Liver (tissue), 9 donors: ENCODE measurements around the gene CREM. TPM values are rescaled to one million over a fixed set of nuclear protein-coding genes. Genes with fewer than 3 reads are reported as not detected.

ENCODE experiments used
- DNase-seq: peaks from one replicate; pipeline ENCODE4 v3.0.0-alpha.2; 2017; ENCODE audit warnings: low spot score
- H3K27ac ChIP-seq, 2 donors: one replicate each; pipeline ENCODE4 v1.7.0; 2013; ENCODE audit warnings: inconsistent platforms in 2 of 2, low read length in 2 of 2, control low read depth in 1 of 2, low read depth in 1 of 2, mild to moderate bottlenecking in 1 of 2
- H3K27me3 ChIP-seq, 4 donors: one replicate each; pipeline versions ENCODE4 v1.6.1 to v1.7.0; 2013; ENCODE audit warnings: low read length in 3 of 4, inconsistent platforms in 1 of 4, mild to moderate bottlenecking in 1 of 4, moderate library complexity in 1 of 4; ENCODE audit not compliant: control insufficient read depth in 4 of 4, insufficient read depth in 4 of 4
- H3K36me3 ChIP-seq, 4 donors: one replicate each; pipeline versions ENCODE4 v1.6.1 to v1.7.0; 2013; ENCODE audit warnings: low read length in 3 of 4, mild to moderate bottlenecking in 3 of 4, low read depth in 1 of 4, moderate library complexity in 1 of 4; ENCODE audit not compliant: control insufficient read depth in 4 of 4, insufficient read depth in 3 of 4
- H3K4me1 ChIP-seq, 4 donors: one replicate each; pipeline versions ENCODE4 v1.6.1 to v1.7.0; 2013; ENCODE audit warnings: low read length in 3 of 4, mild to moderate bottlenecking in 3 of 4, moderate library complexity in 1 of 4; ENCODE audit not compliant: control insufficient read depth in 4 of 4, insufficient read depth in 4 of 4
- H3K4me3 ChIP-seq, 3 donors: one replicate each; pipeline versions ENCODE4 v1.6.1 to v1.7.0; 2013; ENCODE audit warnings: low read length in 3 of 3, control low read depth in 1 of 3, low read depth in 1 of 3, mild to moderate bottlenecking in 1 of 3
- H3K9ac ChIP-seq, 2 donors: one replicate each; pipeline ENCODE4 v1.7.0; 2013; ENCODE audit warnings: low read length in 2 of 2, mild to moderate bottlenecking in 2 of 2, moderate library complexity in 2 of 2, control low read depth in 1 of 2, low read depth in 1 of 2
- H3K9me3 ChIP-seq, 4 donors: one replicate each; pipeline versions ENCODE4 v1.6.1 to v1.7.0; 2013; ENCODE audit warnings: low read length in 3 of 4; ENCODE audit not compliant: control insufficient read depth in 4 of 4
- ATF3 ChIP-seq: IDR thresholded peaks from 2 replicates; pipeline ENCODE4 v1.6.1; 2016; ENCODE audit warnings: antibody characterized with exemption
- CTCF ChIP-seq: fragments of 150-350 bp; IDR thresholded peaks from 2 replicates; pipeline ENCODE4 v1.5.1; 2017; ENCODE audit warnings: improper control_type of control experiment, low read depth, low read length; ENCODE audit not compliant: missing input control
- EGR1 ChIP-seq, 2 donors: IDR thresholded peaks; 2 replicates each; pipeline ENCODE4 v1.6.1; 2016 to 2018; ENCODE audit warnings: antibody characterized with exemption in 2 of 2, low read depth in 2 of 2
- FOXA1 ChIP-seq: IDR thresholded peaks from 2 replicates; pipeline ENCODE4 v1.6.1; 2016; ENCODE audit warnings: antibody characterized with exemption
- FOXA2 ChIP-seq: IDR thresholded peaks from 2 replicates; pipeline ENCODE4 v1.6.1; 2016; ENCODE audit warnings: antibody characterized with exemption
- GABPA ChIP-seq, 2 donors: IDR thresholded peaks in 1 of 2; conservative IDR thresholded peaks in 1 of 2; 2 replicates each; pipeline ENCODE4 v1.6.1; 2016; ENCODE audit warnings: antibody characterized with exemption in 2 of 2, mild to moderate bottlenecking in 1 of 2, moderate library complexity in 1 of 2
- HNF4A ChIP-seq, 2 donors: conservative IDR thresholded peaks; 2 replicates each; pipeline ENCODE4 v1.6.1; 2016; ENCODE audit warnings: antibody characterized with exemption in 2 of 2, mild to moderate bottlenecking in 2 of 2
- HNF4G ChIP-seq: IDR thresholded peaks from 2 replicates; pipeline ENCODE4 v1.6.1; 2016; ENCODE audit warnings: antibody characterized with exemption
- JUND ChIP-seq, 2 donors: IDR thresholded peaks; 2 replicates each; pipeline ENCODE4 v1.6.1; 2016; ENCODE audit warnings: antibody characterized with exemption in 2 of 2
- MAX ChIP-seq: IDR thresholded peaks from 2 replicates; pipeline ENCODE4 v1.6.1; 2016; ENCODE audit warnings: antibody characterized with exemption
- NR2F2 ChIP-seq: IDR thresholded peaks from 2 replicates; pipeline ENCODE4 v1.6.1; 2016; ENCODE audit warnings: antibody characterized with exemption
- RAD21 ChIP-seq, 2 donors: IDR thresholded peaks; 2 replicates each; pipeline ENCODE4 v1.6.1; 2016; ENCODE audit warnings: antibody characterized with exemption in 2 of 2, mild to moderate bottlenecking in 2 of 2
- REST ChIP-seq: IDR thresholded peaks from 2 replicates; pipeline ENCODE4 v1.6.1; 2016; ENCODE audit warnings: antibody characterized with exemption, mild to moderate bottlenecking
- RXRA ChIP-seq, 2 donors: IDR thresholded peaks; 2 replicates each; pipeline ENCODE4 v1.6.1; 2017 to 2018; ENCODE audit warnings: antibody characterized with exemption in 2 of 2, mild to moderate bottlenecking in 1 of 2
- SP1 ChIP-seq: IDR thresholded peaks from 2 replicates; pipeline ENCODE4 v1.6.1; 2018; ENCODE audit warnings: antibody characterized with exemption, mild to moderate bottlenecking
- TAF1 ChIP-seq: conservative IDR thresholded peaks from 2 replicates; pipeline ENCODE4 v1.6.1; 2016; ENCODE audit warnings: antibody characterized with exemption, mild to moderate bottlenecking
- YY1 ChIP-seq: IDR thresholded peaks from 2 replicates; pipeline ENCODE4 v1.6.1; 2016; ENCODE audit warnings: antibody characterized with exemption, mild to moderate bottlenecking
- ZBTB33 ChIP-seq: IDR thresholded peaks from 2 replicates; pipeline ENCODE4 v1.6.1; 2016; ENCODE audit warnings: antibody characterized with exemption
- WGBS: extraction: QIAGEN DNeasy Blood & Tissue Kit; methylation state at CpG from one replicate; pipeline ENCODE4 v1.1.7; 2013; 5-methylcytosine and 5-hydroxymethylcytosine counted together
- polyA plus RNA-seq, 2 donors: library from polyadenylated mRNA; stranded (reverse) in 1 of 2; unstranded in 1 of 2; fragments of 200-250 nt in 1 of 2; fragments of >200 nt in 1 of 2; fragmentation: Nextera tagmentation in 1 of 2; extraction: Ambion mirVana in 1 of 2; gene quantifications; one replicate each; pipeline versions ENCODE4 v1.2.1 to v1.2.3, GENCODE V29; 2013 to 2015
- total RNA-seq, 2 donors: library from RNA; depleted of rRNA; stranded (reverse); fragments of >200 nt; gene quantifications; one replicate each; pipeline ENCODE4 v1.2.3, GENCODE V29; 2014
- donor health status: healthy.
- donor health status: healthy.
- donor health status: healthy.
- donor health status: healthy.
- donor health status: healthy.

The CREM gene
- total and polyA plus RNA-seq, 4 donors, result 14.8 to 25.5 (median 22.2) TPM

GRCh38 chr10:35200487-35200886, 73.8 kb downstream of the CREM start:
- H3K9me3 ChIP-seq, result no peaks in the 10 kb centered on the region
- no peaks in the 10 kb centered on the region for H3K27me3 ChIP-seq
- no peak overlapping the region for H3K4me3 ChIP-seq
- no peaks in the 10 kb centered on the region for H3K36me3 ChIP-seq
- H3K27ac ChIP-seq, result no peak overlapping the region
- WGBS, result 89% methylated on average over 1 of the region's 1 CpG
- H3K9ac ChIP-seq, result no peak overlapping the region
- DNase-seq, result no peak
- TF ChIP-seq GABPA (IDR thresholded peaks at IDR 0.05 in 1 of 2, conservative IDR thresholded peaks at IDR 0.05 in 1 of 2) (no peak), NR2F2 (no peak), HNF4A (conservative IDR thresholded peaks at IDR 0.05) (no peak), TAF1 (no peak), EGR1 (IDR thresholded peaks at IDR 0.05; ENCODE audit: low read depth in 2 of 2) (no peak), HNF4G (no peak), MAX (no peak), RXRA (IDR thresholded peaks at IDR 0.05) (no peak), REST (no peak), ATF3 (no peak), FOXA2 (no peak), RAD21 (IDR thresholded peaks at IDR 0.05) (no peak), CTCF (no peak), JUND (IDR thresholded peaks at IDR 0.05) (no peak), SP1 (no peak), FOXA1 (no peak), YY1 (no peak), ZBTB33 (no peak)
- peaks cover 0 to 8% (median 3%) of the 10 kb centered on the region in 4 donors for H3K4me1 ChIP-seq
